HG03095 (cell line): ENCODE results near the gene SDK1.
"Not testable (repeated sequence)": the region's sequence is repeated elsewhere in the genome, so short reads cannot be mapped to it uniquely, and the experiment has no call there.

Source experiments
- ATAC-seq: cut with Tn5 transposase; IDR thresholded peaks from one replicate; pipeline ENCODE4 v1.9.1; 2021; ENCODE audit warnings: moderate library complexity; ENCODE audit not compliant: unreplicated experiment

SDK1 gene

DNA sequence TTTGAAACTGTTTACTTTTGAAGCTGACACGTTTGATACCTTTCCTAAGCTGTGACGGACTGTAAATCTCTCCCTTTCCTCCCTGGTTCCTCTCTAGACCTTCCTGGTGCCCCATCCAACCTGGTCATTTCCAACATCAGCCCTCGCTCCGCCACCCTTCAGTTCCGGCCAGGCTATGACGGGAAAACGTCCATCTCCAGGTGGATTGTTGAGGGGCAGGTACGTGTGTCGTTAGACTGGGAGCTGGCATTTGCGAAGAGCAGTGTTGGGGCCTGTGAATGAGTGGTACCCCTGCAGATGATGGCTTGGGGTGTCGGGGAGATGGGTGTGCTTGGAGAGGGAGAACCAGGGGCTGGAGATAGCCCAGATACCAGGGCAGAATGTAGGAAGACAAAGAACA is 778.3 kb downstream of the SDK1 start:
- no peak for ATAC-seq

- no peak for ATAC-seq
Observed at GRCh38 chr7:4079956-4080355, 778.9 kb downstream of the SDK1 start.

GRCh38 chr7:4080954-4081353 is 779.9 kb downstream of the SDK1 start:
- no peak for ATAC-seq

DNA sequence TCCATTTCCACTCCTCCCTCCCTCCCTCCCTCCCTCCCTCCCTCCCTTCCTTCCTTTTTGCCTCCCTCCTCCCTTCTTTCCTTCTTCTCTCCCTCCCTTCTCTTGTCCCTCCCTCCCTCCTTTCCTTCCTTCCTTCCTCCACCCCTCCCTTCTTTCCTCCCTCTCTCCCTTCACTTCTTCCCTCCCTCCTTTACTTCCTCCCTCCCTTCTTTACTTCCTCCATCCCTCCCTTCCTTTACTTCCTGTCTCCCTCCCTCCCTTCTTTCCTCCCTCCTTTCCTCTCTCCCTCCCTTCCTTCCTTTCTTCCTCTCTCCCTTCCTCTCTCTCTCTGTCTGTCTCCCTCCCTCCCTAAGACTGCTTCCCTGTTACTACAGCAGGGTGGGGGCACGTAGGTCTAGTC is 782.5 kb downstream of the SDK1 start:
- no peak for ATAC-seq

DNA sequence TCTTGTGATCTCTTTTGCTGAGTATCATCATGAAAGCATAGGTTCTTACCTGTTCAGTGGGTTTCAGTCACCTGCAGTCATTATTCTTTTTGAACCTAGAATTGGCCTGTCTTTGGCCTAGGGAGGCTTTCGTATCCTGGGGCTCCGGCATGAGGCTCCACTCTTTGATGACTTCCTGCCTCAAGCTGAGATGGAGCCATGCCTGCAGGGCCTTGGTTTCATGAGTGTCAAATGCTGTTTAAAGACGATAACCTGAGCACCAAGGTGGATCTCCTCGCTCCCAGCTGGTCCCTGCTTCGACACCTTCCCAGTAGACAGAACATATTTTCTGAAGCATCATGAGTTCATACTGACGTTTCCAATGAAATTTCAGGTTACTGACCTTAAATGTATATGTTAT is 783.2 kb downstream of the SDK1 start:
- ATAC-seq: no peak

DNA sequence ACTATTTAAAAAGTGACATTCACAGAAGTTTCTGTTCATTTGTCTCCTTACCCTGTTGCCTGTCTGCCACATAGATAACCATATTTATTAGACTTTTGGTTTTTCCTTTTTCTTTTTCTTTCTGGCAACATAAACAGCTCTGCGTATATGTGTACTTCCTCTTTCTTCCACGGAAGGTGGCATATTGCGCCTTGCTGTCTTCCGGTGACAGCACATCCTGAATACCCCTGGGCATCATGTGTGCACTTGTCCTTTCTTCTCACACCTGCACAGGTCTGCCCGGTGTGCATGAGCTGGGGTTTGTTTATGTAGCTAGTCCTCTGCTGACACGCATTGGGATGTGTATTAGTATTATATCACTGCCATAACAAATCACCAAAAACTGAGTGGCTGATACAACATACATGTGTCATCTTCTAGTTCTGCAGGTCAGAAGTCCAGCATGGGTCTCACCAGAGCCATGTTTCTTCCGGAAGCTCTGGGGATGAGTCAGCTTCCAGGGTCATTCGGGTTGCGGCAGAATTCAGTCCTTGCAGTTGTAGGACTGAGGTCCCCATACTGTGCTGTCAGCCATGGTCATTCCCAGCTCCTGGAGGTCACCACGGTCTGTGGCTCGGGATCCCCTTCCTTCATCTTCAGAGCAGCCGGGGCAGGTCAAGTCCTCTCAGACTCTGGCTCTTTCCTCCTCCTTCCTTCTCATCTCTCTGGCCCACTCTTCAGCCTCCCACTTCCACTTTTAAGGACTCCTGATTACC is 785.1 kb downstream of the SDK1 start:
- no peak for ATAC-seq

DNA sequence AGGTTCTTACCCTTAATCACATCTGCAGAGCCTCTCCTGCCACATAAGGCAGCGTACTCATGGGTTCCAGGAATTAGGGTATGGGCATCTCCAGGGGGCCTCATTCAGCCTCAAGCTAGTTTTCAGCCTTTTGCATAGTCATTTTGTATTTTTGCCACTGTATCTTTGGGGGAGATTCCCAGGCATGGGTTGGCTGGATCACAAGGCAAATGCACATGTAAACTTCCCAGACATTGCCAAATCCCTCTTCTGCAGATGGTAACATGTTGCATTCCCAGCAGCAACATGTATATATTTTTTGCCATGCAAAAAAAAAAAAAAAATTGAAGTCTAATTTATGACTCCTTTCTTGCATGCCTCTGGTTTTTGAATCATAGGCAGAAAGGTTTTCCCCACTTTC is 785.7 kb downstream of the SDK1 start:
- no peak for ATAC-seq

DNA sequence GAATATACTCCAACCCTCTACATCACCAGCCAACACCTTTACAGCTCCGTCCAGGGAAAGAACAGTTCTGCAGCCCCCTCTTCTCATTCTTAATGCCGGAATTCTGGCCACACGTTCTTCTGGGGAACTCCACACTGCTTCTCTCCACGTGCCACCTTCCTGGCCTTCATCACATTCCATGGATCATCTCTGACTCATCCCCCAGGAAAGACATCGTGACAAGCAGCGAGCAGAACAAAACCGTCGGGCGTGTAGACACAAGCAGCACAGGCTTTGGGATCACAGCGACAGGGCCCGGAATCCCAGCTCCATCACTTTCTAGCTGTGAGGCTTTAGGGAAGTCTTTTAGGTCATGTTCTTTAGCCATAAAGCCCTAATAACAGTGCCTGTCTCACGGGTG is 790.7 kb downstream of the SDK1 start:
- no peak for ATAC-seq

DNA sequence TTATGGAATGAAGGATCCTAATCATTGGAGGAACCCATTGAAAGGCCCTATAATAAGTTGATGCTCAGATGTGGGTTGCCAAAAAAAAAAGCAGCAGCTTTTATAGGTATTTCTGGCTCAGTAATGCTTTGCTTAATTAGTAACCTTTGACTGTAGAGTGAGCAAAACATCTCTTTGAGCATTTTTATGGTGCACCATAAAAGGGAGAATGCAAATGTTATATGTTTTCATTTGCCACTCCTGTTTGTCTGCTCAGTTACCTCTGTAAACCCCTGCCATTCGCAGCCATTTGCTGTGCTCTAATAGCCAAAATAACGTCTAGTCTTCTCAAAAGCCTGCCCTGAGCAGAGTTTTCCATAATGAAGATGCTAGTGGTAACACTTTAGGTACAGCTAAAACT is 792.0 kb downstream of the SDK1 start:
- no peak for ATAC-seq

DNA sequence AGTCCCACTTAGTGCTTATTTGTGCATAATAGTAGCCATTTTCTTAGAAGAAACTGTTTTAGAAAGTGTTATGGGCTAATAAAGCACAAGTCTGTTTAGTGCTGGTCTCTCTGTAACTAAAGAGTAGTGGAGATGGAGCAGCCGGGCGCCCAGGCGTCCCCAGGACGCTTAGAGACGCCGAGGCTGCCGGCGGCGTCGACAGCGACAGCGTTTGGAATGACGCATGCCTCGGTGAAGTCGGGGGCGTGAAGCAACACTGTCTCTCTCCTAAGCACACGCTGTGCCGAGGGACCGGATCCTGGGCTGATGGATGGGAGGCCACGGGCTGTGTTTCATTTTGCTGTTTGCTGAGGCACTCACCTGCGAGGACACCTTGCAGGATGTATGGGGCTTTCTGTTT is 792.4 kb downstream of the SDK1 start:
- ATAC-seq: no peak

DNA sequence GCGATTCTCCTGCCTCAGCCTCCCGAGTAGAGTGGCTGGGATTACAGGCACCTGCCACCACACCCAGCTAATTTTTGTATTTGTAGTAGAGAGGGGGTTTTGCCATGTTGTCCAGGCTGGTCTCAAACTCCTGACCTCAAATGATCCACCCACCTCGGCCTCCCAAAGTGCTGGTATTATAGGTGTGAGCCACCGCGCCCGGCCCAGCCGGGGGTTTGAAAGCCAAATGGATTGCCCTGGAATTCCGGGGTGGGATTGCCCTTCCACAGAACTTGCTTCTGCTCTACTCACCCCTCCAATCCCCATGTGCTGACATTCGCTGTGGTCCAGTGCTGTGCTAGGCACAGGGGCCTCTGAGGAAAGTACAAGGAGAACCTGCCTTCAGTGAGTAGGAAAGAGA is 793.1 kb downstream of the SDK1 start:
- not testable (repeated sequence) for ATAC-seq

DNA sequence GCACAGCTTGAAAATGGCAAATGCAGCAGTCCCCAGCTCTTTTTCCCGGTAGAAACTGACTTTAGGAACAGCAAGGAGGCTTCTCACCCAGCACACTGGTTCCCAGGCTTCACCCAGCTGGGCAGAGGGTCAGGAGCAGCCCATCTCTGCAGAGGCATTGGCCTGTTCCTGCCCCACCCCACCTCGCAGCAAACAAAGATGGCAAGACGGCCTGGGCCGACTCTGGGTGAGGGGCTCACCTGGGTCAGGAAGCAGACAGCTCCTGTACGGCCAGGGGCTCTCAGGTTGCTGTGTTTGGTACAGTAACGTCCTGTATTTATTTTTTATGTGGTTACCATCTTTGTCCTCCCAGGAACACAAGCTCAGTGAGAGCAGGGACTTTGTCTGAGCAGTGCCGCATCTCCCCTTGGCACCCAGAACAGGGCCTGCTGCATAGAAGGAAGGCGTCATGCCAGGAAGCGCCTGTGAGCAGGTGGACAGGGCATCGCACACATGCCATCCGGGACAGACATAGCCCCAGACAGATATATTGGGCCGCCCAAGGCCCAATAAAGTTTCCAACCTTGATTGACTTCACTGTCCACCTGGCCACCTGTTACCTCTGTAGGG is 796.1 kb downstream of the SDK1 start:
- no peak for ATAC-seq

DNA sequence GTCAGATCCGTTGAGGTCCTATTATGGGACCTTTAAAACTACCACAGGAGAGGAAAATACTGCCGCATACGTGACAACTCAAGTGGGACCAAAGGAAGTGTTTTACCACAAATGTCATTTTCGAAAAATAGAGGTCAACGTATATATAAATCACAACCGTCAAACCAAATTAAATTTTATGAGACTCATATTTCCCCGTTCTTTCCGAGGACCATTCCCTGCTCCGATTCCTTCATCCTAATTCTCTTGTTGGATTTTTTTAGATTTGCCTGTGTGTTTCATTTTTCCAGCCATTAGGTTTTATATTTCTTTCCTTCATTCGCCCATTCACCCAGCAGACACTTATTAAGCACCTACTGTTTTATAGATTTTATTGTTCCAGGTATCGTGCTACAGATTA is 797.1 kb downstream of the SDK1 start:
- ATAC-seq: no peak

DNA sequence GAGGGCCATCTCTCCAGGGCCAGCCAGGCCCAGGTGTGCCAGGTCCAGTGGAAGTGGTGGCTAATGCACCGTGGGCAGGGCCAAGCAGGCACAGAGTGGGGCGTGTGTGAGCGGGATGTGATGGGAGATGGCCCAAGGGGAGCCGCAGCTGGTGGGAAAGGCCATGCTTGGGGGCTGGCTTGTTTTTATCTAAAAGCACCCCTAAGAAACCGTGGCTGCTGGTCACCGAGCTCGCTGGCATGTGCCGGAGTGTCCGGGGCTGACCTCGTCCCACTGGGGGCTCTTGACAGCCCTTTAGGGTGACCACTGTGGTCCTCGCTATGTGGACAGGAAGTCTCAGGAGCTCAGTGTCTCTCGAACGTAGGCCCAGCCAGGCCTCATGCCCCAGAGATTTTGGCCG is 798.6 kb downstream of the SDK1 start:
- ATAC-seq: no peak

GRCh38 chr7:4100148-4100547 is 799.1 kb downstream of the SDK1 start:
- ATAC-seq: no peak

GRCh38 chr7:4100691-4101090 is 799.6 kb downstream of the SDK1 start:
- no peak for ATAC-seq

- ATAC-seq: no peak
Observed at GRCh38 chr7:4102231-4102841, 801.3 kb downstream of the SDK1 start.

DNA sequence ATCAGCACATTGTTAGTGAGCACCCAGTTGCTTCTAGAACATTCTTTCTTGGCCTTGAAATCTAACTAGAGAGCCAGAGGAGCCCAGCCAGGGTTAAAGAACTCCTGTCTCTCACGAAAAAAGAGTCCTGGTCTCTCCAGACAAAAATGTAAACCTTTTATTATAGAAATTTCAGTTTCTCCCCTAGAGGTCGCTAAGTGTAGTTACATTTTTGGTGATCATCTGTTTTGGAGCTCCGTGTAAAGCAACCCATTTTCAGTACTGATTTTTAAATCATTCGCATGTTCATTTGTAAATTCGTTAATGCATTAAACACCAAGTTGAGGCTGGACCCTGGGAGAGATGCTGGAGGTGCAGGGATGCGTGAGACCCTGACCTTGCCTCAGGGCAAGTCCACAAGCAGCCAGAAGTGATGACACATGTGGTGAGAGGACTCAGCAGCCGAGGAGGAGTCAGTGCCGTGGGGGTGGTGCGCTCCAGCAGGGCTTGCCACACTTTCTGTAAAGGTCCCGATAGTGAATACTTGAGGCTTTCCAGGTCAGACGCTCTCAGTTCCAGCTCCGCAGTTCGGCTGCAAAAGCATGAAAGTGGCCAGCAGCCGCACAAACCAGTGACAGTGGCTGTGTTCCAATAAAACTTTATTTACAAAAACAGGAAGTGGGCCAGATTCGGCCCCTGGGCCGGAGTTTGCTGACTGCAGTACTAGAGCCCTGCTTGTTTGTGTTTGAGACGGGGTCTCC is 802.5 kb downstream of the SDK1 start:
- no peak for ATAC-seq

DNA sequence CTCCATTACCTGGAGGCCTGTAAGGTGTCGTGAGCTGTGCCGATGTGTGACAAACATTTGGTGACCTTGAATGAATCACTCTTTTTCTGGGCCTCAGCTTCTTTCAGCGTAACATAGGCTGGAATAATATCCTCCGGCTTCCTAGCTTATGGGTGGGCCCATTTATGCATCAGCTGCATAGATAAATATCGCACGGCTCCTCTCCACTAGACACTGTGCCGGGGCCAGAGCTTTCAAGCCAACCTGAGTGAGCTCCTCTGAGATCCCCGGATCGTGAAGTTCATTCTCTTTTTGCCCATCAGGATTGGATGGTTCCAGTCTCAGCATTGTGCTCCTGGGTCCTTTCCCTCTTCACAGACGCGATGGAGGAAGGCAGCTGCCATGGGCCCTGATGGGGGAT is 806.8 kb downstream of the SDK1 start:
- no peak for ATAC-seq

- no peak for ATAC-seq
Observed at GRCh38 chr7:4108951-4109350, 807.9 kb downstream of the SDK1 start.

- ATAC-seq: no peak
Observed at GRCh38 chr7:4109481-4110110, 808.5 kb downstream of the SDK1 start.
